GM12865 (cell line): ENCODE results near the gene LAMP1.

Experiments
- DNase-seq: peaks from one replicate; pipeline ENCODE4 v3.0.0; 2010; ENCODE audit warnings: low read depth
- H3K4me3 ChIP-seq: 2 replicates; pipeline ENCODE4 v1.5.1; 2011; ENCODE audit warnings: mild to moderate bottlenecking, low read depth, low read length, control low read depth
- TF ChIP-seq, protein P1 (sequence below): IDR thresholded peaks from 2 replicates; pipeline ENCODE4 v1.5.1; 2011; ENCODE audit warnings: low read length, control low read depth, low read depth, inconsistent platforms; ENCODE audit not compliant: insufficient read depth; ENCODE audit errors: missing control alignments

Gene LAMP1

DNA sequence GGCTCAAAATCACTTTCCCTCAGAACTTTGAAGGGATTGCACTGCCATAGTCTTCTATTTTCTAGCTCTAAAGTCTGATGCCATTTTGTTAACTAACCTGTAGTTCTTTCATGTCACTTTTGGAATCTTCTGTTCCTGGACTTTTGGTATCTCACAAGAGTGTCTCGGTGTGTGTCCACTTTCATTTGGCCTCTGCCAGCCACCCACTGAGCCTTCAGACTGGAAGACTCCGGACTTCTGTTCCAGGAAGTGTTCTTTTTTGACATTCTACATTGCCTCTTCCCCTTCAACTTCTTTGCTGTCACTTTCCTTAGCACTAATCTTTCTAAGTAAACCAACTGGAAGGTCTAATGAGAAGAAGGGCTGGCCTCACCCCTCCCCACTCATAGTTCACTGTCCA, 25.0 kb upstream of the LAMP1 start:
- TF ChIP-seq, protein P1, sequence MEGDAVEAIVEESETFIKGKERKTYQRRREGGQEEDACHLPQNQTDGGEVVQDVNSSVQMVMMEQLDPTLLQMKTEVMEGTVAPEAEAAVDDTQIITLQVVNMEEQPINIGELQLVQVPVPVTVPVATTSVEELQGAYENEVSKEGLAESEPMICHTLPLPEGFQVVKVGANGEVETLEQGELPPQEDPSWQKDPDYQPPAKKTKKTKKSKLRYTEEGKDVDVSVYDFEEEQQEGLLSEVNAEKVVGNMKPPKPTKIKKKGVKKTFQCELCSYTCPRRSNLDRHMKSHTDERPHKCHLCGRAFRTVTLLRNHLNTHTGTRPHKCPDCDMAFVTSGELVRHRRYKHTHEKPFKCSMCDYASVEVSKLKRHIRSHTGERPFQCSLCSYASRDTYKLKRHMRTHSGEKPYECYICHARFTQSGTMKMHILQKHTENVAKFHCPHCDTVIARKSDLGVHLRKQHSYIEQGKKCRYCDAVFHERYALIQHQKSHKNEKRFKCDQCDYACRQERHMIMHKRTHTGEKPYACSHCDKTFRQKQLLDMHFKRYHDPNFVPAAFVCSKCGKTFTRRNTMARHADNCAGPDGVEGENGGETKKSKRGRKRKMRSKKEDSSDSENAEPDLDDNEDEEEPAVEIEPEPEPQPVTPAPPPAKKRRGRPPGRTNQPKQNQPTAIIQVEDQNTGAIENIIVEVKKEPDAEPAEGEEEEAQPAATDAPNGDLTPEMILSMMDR: no peak
- DNase-seq: no peak
- no peak overlapping the region for H3K4me3 ChIP-seq

DNA sequence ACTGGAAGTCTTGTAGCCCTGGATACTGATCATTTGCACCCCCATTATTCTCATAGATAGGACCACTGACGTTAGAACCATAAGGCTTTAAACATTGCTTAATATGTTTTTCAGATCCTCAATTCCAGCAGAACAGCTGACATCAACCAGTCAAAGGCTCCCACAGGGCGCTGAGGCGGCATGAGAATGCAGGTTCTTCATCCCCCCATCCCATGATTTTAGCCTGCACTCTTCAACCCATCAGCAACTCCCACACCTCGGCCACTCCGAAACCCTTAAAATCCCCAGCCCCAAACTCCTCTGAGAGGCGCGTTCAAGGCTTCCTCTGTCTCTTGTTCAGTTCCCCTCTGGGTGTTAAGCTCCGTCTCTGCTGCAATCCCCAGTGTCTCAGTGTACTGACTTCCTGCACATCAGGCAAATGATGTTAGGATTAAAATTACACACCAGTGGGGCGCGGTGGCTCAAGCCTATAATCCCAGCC, 24.3 kb upstream of the LAMP1 start:
- TF ChIP-seq, protein P1: no peak
- no peak overlapping the region for H3K4me3 ChIP-seq
- DNase-seq: no peak

DNA sequence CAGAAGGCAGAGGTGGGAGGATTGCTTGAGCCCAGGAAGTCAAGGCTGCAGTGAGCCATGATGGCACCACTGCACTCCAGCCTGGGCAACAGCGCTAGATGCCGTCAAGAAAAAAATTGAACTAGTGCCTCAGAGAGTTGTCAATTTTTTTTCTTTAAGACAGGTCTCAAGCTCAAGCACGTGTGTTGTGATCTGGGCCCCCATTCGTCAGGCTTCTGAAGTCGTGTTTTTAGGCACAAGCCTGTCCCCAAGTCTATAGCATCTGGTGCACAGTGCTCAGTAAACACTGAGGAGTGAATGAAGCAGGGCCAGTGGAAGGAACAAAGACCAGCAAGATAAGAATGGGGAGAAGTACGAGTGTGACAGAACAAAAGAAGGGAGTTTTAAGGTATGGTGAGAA, 23.7 kb upstream of the LAMP1 start:
- DNase-seq: no peak
- TF ChIP-seq, protein P1: no peak
- no peak overlapping the region for H3K4me3 ChIP-seq

DNA sequence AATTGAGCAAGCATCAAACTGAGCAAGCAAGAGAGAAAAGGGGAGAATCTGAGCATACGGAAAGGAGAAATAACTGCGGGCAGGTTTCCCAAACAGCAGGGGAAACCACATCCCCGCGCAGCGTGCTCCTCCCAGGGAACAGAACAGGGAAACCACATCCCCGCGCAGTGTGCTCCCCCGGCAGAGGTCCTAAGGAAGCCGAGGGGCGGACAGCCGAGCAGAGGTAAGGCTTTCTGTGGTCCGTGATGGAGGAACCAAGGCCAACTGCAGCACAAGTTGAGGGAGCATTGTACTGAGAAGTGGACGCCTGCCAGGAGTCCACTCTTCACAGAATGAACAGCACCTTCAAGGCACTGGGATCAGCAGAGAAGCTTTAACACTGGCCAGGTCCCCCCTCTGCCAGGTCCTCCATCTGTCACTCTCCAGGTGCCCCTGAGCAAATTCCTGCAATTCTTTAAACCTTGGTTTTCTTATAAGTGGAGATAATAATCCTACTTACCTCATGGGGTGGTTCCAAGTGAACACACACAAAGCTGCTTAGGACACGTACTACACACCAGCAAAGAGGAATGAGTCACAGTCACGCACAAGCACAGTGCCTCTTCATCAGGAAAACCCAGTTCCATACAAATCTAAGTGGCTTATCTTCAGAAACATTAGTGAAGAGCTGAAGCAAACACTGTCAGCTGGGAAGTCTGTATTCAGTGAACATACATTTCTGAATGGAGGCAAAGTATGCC, 23.0 kb upstream of the LAMP1 start:
- TF ChIP-seq, protein P1: no peak
- no peak for DNase-seq
- no peak overlapping the region for H3K4me3 ChIP-seq

DNA sequence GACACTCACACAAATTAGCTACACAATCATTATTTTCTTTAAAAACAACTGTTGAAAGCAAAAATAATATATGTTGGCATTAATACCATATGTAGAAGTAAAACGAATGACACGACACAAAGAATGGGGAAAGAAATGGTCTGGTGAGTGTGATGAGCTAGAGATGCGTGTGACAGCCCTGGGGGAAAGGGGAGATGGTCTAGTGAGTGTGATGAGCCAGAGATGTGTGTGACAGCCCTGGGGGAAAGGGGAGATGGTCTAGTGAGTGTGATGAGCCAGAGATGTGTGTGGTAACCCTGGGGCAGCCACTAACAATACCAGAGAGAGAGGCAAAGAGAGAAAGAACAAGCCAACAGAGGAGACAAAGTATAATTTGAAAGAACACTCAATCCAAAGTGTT, 22.3 kb upstream of the LAMP1 start:
- no peak for DNase-seq
- TF ChIP-seq, protein P1: no peak
- H3K4me3 ChIP-seq: no peak overlapping the region

DNA sequence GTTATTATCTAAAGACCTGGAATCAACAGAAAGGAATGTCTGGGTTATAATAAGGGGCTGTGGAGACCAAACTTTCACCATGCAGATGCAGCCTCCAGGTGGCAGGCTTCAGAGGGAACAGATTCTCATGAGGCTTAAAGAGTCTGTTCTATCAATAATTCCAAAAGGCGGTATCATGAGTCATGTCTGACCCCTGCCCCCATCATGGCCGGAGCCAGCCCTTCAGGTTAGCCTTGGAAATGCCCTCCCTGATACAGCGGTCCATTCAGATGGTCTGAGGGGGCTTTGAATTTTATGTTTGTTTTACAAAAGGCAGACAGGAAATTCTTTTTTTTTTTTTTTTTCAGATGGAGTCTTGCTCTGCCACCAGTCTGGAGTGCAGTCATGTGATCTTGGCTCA, 21.7 kb upstream of the LAMP1 start:
- TF ChIP-seq, protein P1: peak; percentile 39
- DNase-seq: peak; percentile 47
- H3K4me3 ChIP-seq: no peak overlapping the region

DNA sequence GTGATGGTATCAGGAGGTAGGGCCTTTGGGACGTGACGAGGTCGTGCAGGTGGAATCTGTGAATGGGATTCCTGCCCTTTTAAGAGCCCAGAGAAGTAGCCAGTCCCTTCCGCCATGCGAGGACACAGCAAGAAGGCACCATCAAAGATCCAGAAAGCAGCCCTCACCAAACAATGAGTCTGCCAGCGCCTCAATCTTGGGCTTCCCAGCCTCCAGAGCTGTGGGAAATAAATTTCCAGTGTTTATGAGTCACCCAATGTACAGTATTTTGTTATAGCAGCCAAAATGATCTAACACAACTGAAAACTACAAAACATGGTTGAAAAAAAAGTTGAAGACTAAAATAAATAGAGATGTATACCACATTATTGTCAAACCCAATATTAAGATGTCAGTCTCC, 16.9 kb upstream of the LAMP1 start:
- no peak overlapping the region for H3K4me3 ChIP-seq
- no peak for DNase-seq
- TF ChIP-seq, protein P1: no peak
